ENCODE results near the gene THOC7.

DNA sequence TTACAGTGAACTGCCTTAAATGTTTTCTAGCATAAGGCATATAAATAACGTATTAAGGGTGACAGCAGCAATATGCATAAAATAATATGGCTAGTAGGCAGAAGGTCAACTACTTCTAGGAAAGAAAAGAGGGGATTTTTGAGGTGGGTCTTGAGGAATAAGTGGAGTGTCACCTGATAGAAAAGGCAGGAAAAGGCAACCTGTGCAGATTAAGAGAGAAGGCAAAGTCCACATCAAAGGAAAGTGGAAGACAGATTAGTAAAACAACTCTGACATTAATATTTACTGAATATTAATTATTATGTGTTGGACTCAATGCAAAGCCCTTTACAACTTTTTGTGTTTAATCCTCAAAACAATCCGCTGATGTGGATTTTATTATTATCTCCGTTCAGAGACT is 2.8 kb downstream of the THOC7 start:
- TF ChIP-seq, protein P1, sequence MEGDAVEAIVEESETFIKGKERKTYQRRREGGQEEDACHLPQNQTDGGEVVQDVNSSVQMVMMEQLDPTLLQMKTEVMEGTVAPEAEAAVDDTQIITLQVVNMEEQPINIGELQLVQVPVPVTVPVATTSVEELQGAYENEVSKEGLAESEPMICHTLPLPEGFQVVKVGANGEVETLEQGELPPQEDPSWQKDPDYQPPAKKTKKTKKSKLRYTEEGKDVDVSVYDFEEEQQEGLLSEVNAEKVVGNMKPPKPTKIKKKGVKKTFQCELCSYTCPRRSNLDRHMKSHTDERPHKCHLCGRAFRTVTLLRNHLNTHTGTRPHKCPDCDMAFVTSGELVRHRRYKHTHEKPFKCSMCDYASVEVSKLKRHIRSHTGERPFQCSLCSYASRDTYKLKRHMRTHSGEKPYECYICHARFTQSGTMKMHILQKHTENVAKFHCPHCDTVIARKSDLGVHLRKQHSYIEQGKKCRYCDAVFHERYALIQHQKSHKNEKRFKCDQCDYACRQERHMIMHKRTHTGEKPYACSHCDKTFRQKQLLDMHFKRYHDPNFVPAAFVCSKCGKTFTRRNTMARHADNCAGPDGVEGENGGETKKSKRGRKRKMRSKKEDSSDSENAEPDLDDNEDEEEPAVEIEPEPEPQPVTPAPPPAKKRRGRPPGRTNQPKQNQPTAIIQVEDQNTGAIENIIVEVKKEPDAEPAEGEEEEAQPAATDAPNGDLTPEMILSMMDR (IDR thresholded peaks at IDR 0.05): no peak
- no peak for TF ChIP-seq POLR2A (IDR thresholded peaks at IDR 0.05)
